Keratinocyte (primary cell): ENCODE results near the gene MMP3. TPM values are rescaled to one million over a fixed set of nuclear protein-coding genes. Genes with fewer than 3 reads are reported as not detected.

Experiments used
- DNase-seq: peaks from one replicate; pipeline ENCODE4 v3.0.0-alpha.2; 2011; ENCODE audit warnings: low read depth, missing footprints, low spot score
- FAIRE-seq: peaks from 2 replicates; lab custom pipeline; 2011; peaks lifted over from hg19 to GRCh38; lab: Jason Lieb, UNC
- H2AFZ ChIP-seq: 2 replicates; pipeline ENCODE4 v1.6.0; 2012; ENCODE audit warnings: low read length, control low read depth, inconsistent platforms; ENCODE audit not compliant: control insufficient read depth
- H3K27ac ChIP-seq: 2 replicates; pipeline ENCODE4 v1.5.1; 2011; ENCODE audit warnings: low read length; ENCODE audit not compliant: control insufficient read depth, insufficient read depth
- H3K27me3 ChIP-seq: 3 replicates; pipeline ENCODE4 v1.6.0; 2011; ENCODE audit warnings: low read length; ENCODE audit not compliant: control insufficient read depth, insufficient read depth; ENCODE audit errors: extremely low read depth
- H3K36me3 ChIP-seq, 2 experiments: 2 replicates in 1 of 2; 3 replicates in 1 of 2; pipeline ENCODE4 v1.5.1; 2011; ENCODE audit warnings: low read length in 2 of 2, mild to moderate bottlenecking in 1 of 2; ENCODE audit not compliant: control insufficient read depth in 2 of 2, insufficient read depth in 2 of 2; ENCODE audit errors: extremely low read depth in 1 of 2
- H3K4me1 ChIP-seq: 3 replicates; pipeline ENCODE4 v1.5.1; 2011; ENCODE audit warnings: low read length; ENCODE audit not compliant: control insufficient read depth, insufficient read depth; ENCODE audit errors: extremely low read depth
- H3K4me2 ChIP-seq: 3 replicates; pipeline ENCODE4 v1.6.0; 2011; ENCODE audit warnings: low read depth, low read length; ENCODE audit not compliant: control insufficient read depth, insufficient read depth; ENCODE audit errors: extremely low read depth
- H3K4me3 ChIP-seq, 3 experiments: fragments of 200-600 bp in 1 of 3; sonication (generic) in 1 of 3; 2 replicates in 2 of 3; 3 replicates in 1 of 3; pipeline ENCODE4 v1.5.1; 2011 to 2016; ENCODE audit warnings: low read length in 3 of 3, mild to moderate bottlenecking in 3 of 3, control low read depth in 2 of 3, inconsistent platforms in 1 of 3, low read depth in 1 of 3, mixed read lengths in 1 of 3, mixed run types in 1 of 3, moderate library complexity in 1 of 3; ENCODE audit not compliant: control insufficient read depth in 2 of 3, insufficient read depth in 2 of 3; ENCODE audit errors: extremely low read depth in 1 of 3
- H3K79me2 ChIP-seq: 2 replicates; pipeline ENCODE4 v1.6.0; 2012; ENCODE audit warnings: low read length; ENCODE audit not compliant: control insufficient read depth, insufficient read depth
- H3K9ac ChIP-seq: 3 replicates; pipeline ENCODE4 v1.6.0; 2011; ENCODE audit warnings: low read length; ENCODE audit not compliant: control insufficient read depth, insufficient read depth; ENCODE audit errors: extremely low read depth
- H3K9me1 ChIP-seq: 3 replicates; pipeline ENCODE4 v1.6.0; 2011; ENCODE audit warnings: low read length; ENCODE audit not compliant: control insufficient read depth, insufficient read depth; ENCODE audit errors: extremely low read depth
- H3K9me3 ChIP-seq: 2 replicates; pipeline ENCODE4 v1.5.1; 2012; ENCODE audit warnings: low read depth, low read length; ENCODE audit not compliant: control insufficient read depth
- H4K20me1 ChIP-seq: 3 replicates; pipeline ENCODE4 v1.6.0; 2011; ENCODE audit warnings: low read length; ENCODE audit not compliant: control insufficient read depth, insufficient read depth; ENCODE audit errors: extremely low read depth
- EZH2 ChIP-seq: IDR thresholded peaks from one replicate; pipeline ENCODE4 v1.6.1; 2012; ENCODE audit warnings: inconsistent platforms, mild to moderate bottlenecking, low read length, moderate library complexity
- dilution Hi-C: fragments of 300-500 bp; cut with MboI; formaldehyde crosslinking; loops from one replicate; pipeline ENCODE4 v1.7.0; 2020; ENCODE audit warnings: low sequenced_read_pairs; ENCODE audit not compliant: extremely low pct_ligation_motif_present
- polyA minus RNA-seq, 3 experiments: library from RNA; depleted of rRNA, polyadenylated mRNA; stranded (reverse); fragments of >200 nt; gene quantifications; 1 replicate in 1 of 3; 2 replicates in 1 of 3; 3 replicates in 1 of 3; pipeline ENCODE4 v1.2.3, GENCODE V29; 2011
- polyA plus RNA-seq, 5 experiments: library from polyadenylated mRNA; depleted of rRNA in 3 of 5; stranded (reverse) in 3 of 5; stranded (forward) in 1 of 5; unstranded in 1 of 5; fragments of >200 nt; gene quantifications; 1 replicate in 1 of 5; 2 replicates in 3 of 5; 3 replicates in 1 of 5; pipeline versions ENCODE4 v1.2.1 to v1.2.3, GENCODE V29; 2011 to 2012; ENCODE audit warnings: missing spikeins in 2 of 5, low read depth in 1 of 5, low replicate concordance in 1 of 5
- TF ChIP-seq, protein P1 (sequence below), 3 experiments: IDR thresholded peaks in 1 of 3; conservative IDR thresholded peaks in 1 of 3; optimal IDR thresholded peaks in 1 of 3; 2 replicates in 2 of 3; 3 replicates in 1 of 3; pipeline versions ENCODE3 to v1.5.1; 2011; ENCODE audit warnings: low read length in 3 of 3, mild to moderate bottlenecking in 3 of 3, moderate library complexity in 2 of 3, control low read depth in 1 of 3, inconsistent platforms in 1 of 3; ENCODE audit not compliant: insufficient read depth in 2 of 3; ENCODE audit errors: extremely low read depth in 1 of 3

MMP3 gene
- polyA plus RNA-seq (2.4 to 35.1 TPM (median 8.3 TPM) in 3 replicates), polyA minus RNA-seq (3.3 to 14.3 TPM in 2 of 3 replicates, not detected in the other)
- 5.3 TPM for polyA plus RNA-seq (2011; ENCODE audit: low read depth)
- polyA plus RNA-seq (2011; cell fraction: cytosol; rRNA removed) = 2.4 and 2.7 TPM in 2 replicates
- 18.0 and 21.0 TPM in 2 replicates for polyA plus RNA-seq (2011; cell fraction: nucleus; rRNA removed)
- polyA plus RNA-seq (2012; ENCODE audit: low replicate concordance) = 1.5 and 3.1 TPM in 2 replicates
- not detected for polyA minus RNA-seq (2011; cell fraction: cytosol; rRNA and poly(A)+ RNA removed)
- polyA minus RNA-seq (2011; cell fraction: nucleus; rRNA and poly(A)+ RNA removed) = 4.3 and 12.1 TPM in 2 replicates

DNA sequence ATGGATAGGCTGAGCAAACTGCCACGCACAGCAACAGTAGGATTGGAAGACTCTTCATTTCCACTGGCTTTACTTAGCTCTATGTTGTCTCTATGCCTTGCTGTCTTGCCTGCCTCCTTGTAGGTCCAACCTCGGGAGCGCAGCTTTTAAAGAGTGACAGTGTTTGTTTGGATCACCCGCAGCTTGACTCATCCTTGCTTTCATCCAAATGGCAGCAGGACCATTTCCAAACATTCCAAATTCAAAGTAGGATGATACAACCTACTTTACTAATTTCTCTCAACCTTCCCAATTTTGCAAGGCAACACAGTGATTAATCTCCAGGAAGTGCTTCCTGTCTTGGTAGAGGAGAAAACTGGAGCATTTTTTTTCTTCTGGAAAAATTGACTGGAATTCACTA, at the start of gene MMP3:
TSS of gene MMP3 (minus strand) at position 121 of the 400 bp plus-strand sequence. CDS start at position 58, 63 bp downstream.
- H3K9me3 ChIP-seq = no peaks in the 10 kb centered on the region
- FAIRE-seq (peak; percentile 85), DNase-seq (no peak)
- TF ChIP-seq, protein P1, sequence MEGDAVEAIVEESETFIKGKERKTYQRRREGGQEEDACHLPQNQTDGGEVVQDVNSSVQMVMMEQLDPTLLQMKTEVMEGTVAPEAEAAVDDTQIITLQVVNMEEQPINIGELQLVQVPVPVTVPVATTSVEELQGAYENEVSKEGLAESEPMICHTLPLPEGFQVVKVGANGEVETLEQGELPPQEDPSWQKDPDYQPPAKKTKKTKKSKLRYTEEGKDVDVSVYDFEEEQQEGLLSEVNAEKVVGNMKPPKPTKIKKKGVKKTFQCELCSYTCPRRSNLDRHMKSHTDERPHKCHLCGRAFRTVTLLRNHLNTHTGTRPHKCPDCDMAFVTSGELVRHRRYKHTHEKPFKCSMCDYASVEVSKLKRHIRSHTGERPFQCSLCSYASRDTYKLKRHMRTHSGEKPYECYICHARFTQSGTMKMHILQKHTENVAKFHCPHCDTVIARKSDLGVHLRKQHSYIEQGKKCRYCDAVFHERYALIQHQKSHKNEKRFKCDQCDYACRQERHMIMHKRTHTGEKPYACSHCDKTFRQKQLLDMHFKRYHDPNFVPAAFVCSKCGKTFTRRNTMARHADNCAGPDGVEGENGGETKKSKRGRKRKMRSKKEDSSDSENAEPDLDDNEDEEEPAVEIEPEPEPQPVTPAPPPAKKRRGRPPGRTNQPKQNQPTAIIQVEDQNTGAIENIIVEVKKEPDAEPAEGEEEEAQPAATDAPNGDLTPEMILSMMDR (optimal IDR thresholded peaks at IDR 0.05 in 1 of 3, IDR thresholded peaks at IDR 0.05 in 1 of 3, conservative IDR thresholded peaks at IDR 0.05 in 1 of 3; ENCODE audit: extremely low read depth in 1 of 3, insufficient read depth in 2 of 3, low read length in 3 of 3) = no peak
- no peak for TF ChIP-seq EZH2
- no peaks in the 10 kb centered on the region for H3K27me3 ChIP-seq
- H3K9me1 ChIP-seq = no peaks in the 10 kb centered on the region
- no peaks in the 10 kb centered on the region for H3K36me3 ChIP-seq
- H4K20me1 ChIP-seq = no peaks in the 10 kb centered on the region
- H2AFZ ChIP-seq = peak within 1 kb of the TSS; percentile 15
- peak within 1 kb of the TSS; percentile 11 for H3K27ac ChIP-seq
- H3K79me2 ChIP-seq = no peaks in the 10 kb centered on the region
- peaks cover 21% of the 10 kb centered on the region for H3K4me1 ChIP-seq
- no peak within 1 kb of the TSS for H3K9ac ChIP-seq
- dilution Hi-C loops = no loop called here
- H3K4me2 ChIP-seq = peak within 1 kb of the TSS; percentile 59
- H3K4me3 ChIP-seq = peak within 1 kb of the TSS in 1 of 3 experiments; percentile 28

DNA sequence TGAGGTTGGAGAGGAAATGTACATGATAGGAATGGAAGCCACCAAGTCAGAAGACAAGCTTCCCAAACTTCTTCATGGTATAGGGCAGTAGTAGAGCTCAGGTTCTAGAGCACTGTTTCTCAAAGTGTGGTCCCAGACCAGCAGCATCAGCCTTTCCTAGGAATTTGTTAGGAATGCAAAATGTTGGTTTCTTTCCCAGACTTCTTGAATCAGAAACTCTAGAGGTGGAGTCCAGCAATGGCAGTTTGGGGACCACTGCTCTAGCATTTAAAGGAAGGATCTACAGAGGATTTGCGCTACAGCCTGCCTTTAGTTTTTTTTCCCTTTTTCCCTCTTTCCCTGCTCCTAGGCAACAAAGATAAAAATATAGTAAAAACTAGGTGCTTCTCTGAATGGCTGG, 48.3 kb upstream of the MMP3 start:
- H3K4me2 ChIP-seq = no peak overlapping the region
- no peaks in the 10 kb centered on the region for H3K9me1 ChIP-seq
- dilution Hi-C loops = no loop called here
- no peak overlapping the region for H3K9ac ChIP-seq
- H3K79me2 ChIP-seq = no peaks in the 10 kb centered on the region
- H3K27ac ChIP-seq = no peak overlapping the region
- FAIRE-seq (no peak), DNase-seq (no peak)
- no peaks in the 10 kb centered on the region for H4K20me1 ChIP-seq
- H2AFZ ChIP-seq = no peak overlapping the region
- H3K27me3 ChIP-seq = no peaks in the 10 kb centered on the region
- H3K4me1 ChIP-seq = no peaks in the 10 kb centered on the region
- no peaks in the 10 kb centered on the region for H3K9me3 ChIP-seq
- no peaks in the 10 kb centered on the region for H3K36me3 ChIP-seq
- TF ChIP-seq EZH2 = no peak
- TF ChIP-seq, protein P1 (optimal IDR thresholded peaks at IDR 0.05 in 1 of 3, IDR thresholded peaks at IDR 0.05 in 1 of 3, conservative IDR thresholded peaks at IDR 0.05 in 1 of 3; ENCODE audit: extremely low read depth in 1 of 3, insufficient read depth in 2 of 3, low read length in 3 of 3) = no peak
- H3K4me3 ChIP-seq = no peak overlapping the region
